Activated CD4-positive, CD25-positive, alpha-beta regulatory T cell treated with anti-CD3 and anti-CD28 coated beads, Interleukin-2, amount 50 U/mL, for 16 hours (primary cell): ENCODE measurements around the gene WASF2.
"Not testable (repeated sequence)": the region's sequence is repeated elsewhere in the genome, so short reads cannot be mapped to it uniquely, and the experiment has no call there.

ENCODE experiments used
- DNase-seq: peaks from one replicate; pipeline ENCODE4 v3.0.0-alpha.2; 2020; ENCODE audit warnings: low read depth, low spot score

The WASF2 gene, protein sequence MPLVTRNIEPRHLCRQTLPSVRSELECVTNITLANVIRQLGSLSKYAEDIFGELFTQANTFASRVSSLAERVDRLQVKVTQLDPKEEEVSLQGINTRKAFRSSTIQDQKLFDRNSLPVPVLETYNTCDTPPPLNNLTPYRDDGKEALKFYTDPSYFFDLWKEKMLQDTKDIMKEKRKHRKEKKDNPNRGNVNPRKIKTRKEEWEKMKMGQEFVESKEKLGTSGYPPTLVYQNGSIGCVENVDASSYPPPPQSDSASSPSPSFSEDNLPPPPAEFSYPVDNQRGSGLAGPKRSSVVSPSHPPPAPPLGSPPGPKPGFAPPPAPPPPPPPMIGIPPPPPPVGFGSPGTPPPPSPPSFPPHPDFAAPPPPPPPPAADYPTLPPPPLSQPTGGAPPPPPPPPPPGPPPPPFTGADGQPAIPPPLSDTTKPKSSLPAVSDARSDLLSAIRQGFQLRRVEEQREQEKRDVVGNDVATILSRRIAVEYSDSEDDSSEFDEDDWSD

DNA sequence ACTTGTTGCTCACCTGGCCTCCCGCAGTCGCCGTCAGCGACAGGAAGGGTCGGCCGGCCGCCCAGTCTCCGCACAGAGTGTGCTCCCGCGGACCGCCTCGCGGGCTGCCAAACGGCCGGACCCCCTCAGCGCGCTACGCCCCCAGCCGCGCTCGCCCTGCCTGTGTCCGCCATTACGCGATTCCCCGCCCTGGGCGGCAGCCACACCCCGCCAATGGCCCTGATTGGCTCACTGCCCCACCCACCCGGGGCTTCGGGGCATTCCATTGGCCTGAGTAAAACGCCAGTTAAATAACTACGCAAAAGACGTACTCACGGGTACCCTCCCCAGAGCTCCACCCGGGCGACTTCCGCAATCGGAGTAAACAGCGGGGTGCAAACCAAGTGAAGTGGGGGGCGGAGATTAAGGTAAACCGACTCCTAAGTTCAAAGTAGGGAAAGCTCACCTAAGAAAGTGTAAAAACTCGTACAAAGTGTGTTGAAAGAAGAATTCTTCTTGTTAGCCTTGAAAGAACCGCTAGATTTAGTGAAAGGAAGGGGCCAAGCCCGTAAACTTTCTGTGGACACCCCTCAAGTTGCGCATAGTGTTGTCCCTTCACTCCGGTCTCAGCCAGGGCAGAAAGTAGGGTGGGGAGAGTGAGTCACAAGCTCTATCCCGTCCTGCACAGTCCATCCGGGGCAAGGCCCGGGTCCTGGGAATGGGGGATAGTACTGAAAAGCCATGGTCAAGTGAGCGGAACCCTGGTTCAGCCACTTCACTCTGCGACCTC lies at the start of gene WASF2:
TSS of gene WASF2 (minus strand) at position 195 of the 769 bp plus-strand sequence. CDS start 61,277 bp downstream, outside the sequence.
- peak; percentile 97 for DNase-seq

DNA sequence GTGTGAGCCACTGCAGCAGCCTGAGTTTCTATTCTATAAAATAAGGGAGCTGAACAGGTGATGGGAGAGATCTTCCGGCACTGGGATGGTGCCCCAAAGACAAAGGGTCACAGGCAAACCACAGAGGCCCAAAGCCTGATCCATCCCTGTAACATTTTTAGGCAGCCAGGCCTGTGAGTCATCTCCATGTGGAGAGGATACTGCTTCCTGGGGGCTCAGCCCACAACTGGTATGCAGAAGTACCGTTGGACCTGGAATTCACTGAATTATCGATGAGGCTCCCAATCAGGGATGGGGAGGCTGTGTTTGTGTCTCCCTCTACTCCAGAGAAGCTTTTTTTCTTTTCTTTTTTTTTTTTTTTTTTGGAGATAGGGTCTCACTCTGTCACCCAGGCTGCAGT lies 48.8 kb upstream of the WASF2 start:
- DNase-seq: no peak

DNA sequence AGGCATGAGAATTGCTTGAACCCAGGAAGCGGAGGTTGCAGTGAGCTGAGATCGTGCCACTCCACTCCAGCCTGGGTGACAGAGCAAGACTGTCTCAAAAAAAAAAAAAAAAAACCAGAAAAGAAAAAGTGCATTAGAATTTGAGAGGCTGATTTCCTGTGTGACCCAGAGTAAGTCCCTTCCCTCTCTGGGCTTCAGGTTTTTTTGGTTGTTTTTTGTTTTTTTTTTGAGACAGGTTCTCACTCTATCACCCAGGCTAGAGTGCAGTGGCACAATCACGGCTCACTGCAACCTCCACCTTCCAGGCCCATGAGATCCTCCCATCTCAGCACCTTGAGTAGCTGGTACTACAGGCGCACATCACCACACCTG lies 48.3 kb upstream of the WASF2 start:
- DNase-seq: not testable (repeated sequence)

DNA sequence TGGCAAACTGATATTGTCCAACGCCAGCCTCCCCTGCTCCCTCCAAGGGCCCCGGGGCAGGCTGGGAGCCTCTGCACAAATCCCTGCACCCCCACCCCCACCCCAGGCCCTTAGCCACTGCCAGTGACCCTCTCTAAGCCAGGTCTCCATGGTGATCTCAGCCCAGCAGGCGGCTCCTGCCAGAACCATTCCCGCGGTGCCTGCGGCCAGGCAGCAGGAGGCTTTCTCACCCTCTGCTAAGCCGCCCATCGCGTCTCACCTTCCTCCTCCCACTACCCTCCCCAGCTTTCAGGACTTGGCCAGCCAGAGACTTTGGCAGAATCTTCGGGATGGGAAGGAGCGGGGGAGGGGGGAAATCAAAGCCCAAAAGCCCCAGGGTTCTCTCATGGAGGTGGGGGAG lies 46.8 kb upstream of the WASF2 start:
- no peak for DNase-seq

- DNase-seq: no peak
Measured at GRCh38 chr1:27536010-27536757, 46.2 kb upstream of the WASF2 start.

- DNase-seq: no peak
Measured at GRCh38 chr1:27535386-27535785, 45.4 kb upstream of the WASF2 start.

- DNase-seq: no peak
Measured at GRCh38 chr1:27531959-27532685, 42.2 kb upstream of the WASF2 start.

- DNase-seq: no peak
Measured at GRCh38 chr1:27530192-27530591, 40.2 kb upstream of the WASF2 start.

GRCh38 chr1:27529704-27530018 lies 39.7 kb upstream of the WASF2 start:
- no peak for DNase-seq

GRCh38 chr1:27528818-27529703 lies 39.1 kb upstream of the WASF2 start:
- no peak for DNase-seq

DNA sequence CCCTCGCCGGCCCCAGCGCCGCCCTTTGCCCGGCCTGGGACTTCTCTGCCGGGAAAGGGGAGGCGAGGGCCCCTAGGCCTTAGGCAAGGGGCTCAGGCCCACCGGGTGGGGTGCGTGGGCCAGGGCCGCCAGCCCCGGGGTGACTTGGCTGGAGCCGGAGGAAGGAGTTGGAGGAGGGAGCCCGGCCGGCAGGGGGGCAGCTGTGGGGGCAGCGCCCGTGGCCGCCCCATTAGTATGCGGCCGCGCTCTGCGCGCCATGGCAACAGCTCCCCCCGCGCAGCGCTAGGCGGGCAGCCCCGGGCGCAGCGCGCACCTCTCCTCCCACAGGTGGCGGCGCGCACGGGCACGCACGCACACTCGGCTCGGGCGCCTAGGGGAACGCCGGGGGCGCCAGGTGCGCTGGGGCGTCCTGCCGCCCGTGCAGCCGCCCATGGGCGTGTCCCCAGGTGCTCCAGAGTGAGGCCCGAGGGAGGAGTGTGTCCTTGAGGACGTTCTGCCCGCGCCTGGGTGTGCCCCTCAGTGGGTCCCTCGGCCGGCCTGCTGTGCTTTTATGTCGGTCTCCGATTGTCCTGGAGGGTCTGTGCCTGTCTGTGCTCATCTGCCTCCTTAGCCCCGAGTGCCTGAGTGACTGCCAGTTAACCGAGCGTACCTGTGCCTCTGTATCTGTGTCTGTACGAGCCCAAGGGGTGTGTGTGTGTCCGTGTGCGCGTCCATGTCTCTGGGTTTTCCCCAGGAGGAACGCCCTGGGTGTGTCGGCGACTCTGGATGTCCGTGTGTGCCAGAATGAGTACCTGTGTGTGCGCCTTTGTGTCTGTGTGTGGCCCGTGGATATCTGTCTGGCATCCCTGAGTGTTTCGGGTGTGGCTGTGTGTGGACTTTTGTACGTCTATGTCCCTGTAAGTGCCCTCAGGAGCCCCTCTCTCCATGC lies 38.2 kb upstream of the WASF2 start:
- no peak for DNase-seq

GRCh38 chr1:27527223-27527889 lies 37.4 kb upstream of the WASF2 start:
- DNase-seq: no peak

DNA sequence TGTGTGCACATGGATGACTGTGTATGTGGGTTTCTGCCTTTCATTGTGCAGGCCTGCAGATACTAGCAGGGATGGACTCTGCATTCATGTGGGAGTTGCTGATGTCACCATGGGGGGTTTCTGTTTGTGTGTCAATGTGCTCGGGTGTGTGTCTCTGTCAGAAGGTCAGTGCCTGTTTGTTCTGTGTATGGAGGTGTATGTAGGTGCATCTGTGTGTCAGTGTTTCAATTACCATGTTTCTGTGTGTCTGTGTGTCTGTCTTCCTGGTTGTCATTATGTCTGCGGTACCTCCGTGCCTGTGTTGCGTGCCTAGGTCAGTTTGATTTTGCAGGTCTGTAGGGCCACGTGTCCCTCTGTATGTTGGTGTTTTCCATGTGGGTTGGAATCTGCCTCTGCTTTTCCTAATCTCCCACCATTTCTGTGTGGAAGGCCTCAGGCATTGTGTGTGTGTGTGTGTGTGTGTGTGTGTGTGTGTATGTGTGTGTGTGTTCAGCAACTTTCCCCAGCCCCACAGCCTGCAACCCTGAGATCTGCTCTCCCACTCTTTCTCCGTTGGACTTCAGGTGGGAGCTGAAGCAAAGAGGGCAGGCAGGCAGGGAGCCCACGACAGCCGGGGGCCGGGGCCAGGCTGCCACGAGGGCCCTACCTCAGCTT lies 36.7 kb upstream of the WASF2 start:
- no peak for DNase-seq

DNA sequence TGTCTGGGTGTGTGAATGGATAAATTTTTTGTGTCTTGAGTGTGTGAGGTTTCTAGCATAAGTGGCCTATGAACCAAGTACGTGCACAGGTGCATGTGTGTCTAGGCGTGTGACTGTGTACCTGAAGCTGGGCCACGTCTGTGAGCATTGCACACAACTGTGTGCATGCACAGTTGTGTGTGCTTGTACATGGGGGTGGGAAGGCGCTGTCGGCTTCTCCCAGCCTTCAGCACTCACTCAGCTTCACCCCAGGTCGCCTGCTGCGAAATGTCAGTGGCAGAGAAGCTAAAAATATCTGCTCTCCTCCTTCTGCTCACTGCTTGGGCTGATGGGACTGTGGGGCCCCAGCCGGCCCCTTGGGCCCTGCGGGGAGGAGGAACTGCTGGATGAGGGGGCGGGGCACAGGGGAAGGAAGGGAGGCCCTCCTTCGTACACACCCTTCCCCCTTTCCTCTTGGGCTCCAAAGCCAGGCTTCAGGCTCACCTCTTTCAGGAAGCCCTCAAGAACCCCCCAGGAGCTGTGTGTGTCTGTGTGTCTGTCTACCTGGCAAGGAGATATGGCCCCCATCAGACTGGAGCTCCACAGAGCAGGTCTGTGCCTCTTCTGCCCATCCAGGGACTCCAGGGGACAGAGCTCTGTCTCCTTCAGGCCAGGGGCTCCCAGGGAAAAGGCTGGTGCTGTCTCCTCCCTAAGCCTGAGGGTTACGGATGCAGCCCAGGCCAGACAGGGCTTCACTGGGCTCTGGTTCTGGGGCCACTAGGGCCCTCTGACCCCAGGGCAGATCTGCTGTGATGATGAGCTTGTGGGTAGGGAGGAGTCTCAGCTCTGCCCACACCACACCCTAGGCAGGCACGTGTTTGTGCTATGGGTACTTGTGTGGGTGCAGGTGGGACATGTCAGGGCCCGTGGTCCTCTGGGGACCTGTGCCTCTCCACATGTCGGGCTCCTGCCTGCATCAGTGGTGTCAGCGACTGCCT lies 35.6 kb upstream of the WASF2 start:
- no peak for DNase-seq

DNA sequence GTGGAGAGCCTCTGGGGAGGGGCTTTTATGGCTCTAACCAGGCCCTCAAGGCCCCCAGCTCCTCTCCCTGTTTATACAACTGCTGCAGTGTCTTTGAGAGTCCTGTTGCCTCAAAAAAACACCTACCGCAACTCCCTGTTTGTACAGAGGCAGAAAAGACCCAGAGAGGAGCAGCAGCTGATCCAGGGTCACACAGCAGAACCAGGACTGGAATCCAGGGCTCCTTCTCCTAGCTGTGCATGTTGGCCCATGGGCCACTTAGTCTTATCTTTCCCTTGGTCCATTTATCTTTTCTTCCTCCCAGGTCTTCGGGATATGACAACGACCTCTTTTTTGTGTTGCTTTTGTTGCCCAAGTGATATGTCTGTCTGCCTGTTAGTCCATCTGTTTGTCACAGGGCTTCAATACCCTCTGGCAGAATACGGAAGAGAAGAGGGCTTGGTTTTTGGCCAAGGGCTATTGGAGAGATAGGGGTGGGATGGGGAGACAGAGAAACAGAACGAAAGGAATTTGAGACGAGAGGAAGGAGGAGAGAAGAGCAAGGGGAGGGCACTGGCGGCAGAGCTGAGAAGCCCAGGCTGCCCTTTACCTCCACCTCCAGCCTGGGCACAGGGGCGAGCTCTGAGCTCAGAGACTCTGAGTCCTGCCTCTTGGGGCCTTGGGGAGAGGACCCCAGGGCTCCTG lies 33.5 kb upstream of the WASF2 start:
- no peak for DNase-seq
